Measurements from ENCODE around the gene GSTO2.

- TF ChIP-seq CTCF (IDR thresholded peaks at IDR 0.05; ENCODE audit: poor library complexity) (no peak), EZH2phosphoT487 (IDR thresholded peaks at IDR 0.05; ENCODE audit: low read depth, severe bottlenecking, unreplicated experiment) (no peak), EZH2 (IDR thresholded peaks at IDR 0.05; ENCODE audit: borderline replicate concordance) (no peak)
These were observed 12.5 kb upstream of the GSTO2 start for GRCh38 chr10:104256335-104256961.

All from hepatocyte (in vitro differentiated cells).